ENCODE data around the gene ATXN1. TPM values are rescaled to one million over a fixed set of nuclear protein-coding genes. Genes with fewer than 3 reads are reported as not detected.

The ATXN1 gene
- polyA plus RNA-seq, 1 donor from 2014 or later: 28.2 TPM

DNA sequence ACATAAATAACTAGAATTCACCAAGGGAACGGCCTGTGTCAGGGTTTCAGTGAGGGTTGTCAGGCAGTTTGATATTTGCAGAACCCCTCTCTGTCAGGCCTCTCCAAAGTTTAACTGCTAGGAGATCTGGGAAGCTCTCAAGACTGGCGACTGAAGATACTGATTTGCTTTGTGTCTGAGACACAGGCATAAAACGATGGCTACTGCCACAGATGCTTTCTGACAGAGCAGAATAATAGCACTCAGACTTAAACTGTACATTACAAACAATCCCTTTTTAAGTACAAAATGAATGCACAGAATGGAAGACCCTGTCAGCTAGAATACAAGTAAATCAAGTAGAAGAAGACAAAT lies 7.2 kb upstream of the ATXN1 start:
- no peak overlapping the region for H3K9ac ChIP-seq (ENCODE audit: low read length)
- H3K4me2 ChIP-seq (ENCODE audit: low read length): no peak overlapping the region
- H3K36me3 ChIP-seq (ENCODE audit: insufficient read depth, low read length): no peaks in the 10 kb centered on the region

DNA sequence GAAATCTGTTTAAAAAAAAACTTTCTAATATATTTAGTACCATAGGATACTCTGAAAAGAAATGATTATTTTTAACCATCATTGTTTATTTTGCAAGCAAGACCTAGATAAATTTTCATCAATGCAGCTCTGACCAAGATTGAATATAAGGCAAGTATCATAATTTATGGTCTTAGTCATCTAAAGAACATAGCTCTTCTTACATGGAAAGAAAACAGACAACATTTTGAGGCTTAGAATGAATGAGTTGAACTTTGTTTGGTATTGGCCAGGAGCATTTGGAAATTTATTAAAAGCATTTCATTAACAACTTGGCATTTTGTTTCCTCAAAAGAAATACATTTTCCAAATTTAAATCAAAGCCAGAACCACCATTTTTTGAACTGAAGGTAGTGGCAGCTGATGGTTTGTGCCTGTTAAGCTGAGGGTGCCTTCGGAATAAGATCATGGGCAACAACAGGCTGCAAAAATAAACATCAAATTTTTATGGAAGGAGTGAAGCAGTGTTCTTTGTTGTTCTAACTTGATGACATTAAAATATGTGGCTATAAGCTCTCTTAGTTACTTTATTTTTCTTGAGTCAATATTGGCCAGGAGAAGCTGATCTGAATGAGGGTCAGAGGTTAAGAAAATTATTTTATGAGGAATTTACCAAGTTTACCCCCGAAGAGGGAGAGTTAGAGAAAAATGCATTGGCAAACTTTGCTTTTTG lies 6.7 kb upstream of the ATXN1 start:
- Histone ChIP-seq H3K27me3 (ENCODE audit: insufficient read depth, low read depth, low read length) (no peaks in the 10 kb centered on the region), H3K9me3 (ENCODE audit: low read length) (no peaks in the 10 kb centered on the region), H3K9me2 (ENCODE audit: insufficient read depth, low read length) (no peaks in the 10 kb centered on the region), H3K4me2 (ENCODE audit: low read length) (no peak overlapping the region), H3K36me3 (ENCODE audit: insufficient read depth, low read length) (no peaks in the 10 kb centered on the region), H2AFZ (ENCODE audit: low read depth, low read length) (no peak overlapping the region), H3K27ac (ENCODE audit: low read length) (peak overlapping the region; percentile 22), H3K9ac (ENCODE audit: low read length) (no peak overlapping the region), H4K20me1 (ENCODE audit: insufficient read depth) (no peaks in the 10 kb centered on the region), H3K4me3 (ENCODE audit: low read length) (no peak overlapping the region), H3F3A (ENCODE audit: insufficient read depth, low read length, poor library complexity, severe bottlenecking) (peaks cover 3% of the 10 kb centered on the region), H3K79me2 (replicated peaks; ENCODE audit: insufficient read depth, low read length) (no peaks in the 10 kb centered on the region)
- TF ChIP-seq RAD21 (conservative IDR thresholded peaks at IDR 0.05) (no peak), POLR2AphosphoS5 (IDR thresholded peaks at IDR 0.05) (no peak)

More for the DNA sequence above, 7.2 kb upstream of the ATXN1 start:
- Histone ChIP-seq H3K9me2 (ENCODE audit: insufficient read depth, low read length) (no peaks in the 10 kb centered on the region), H3K27ac (ENCODE audit: low read length) (peak overlapping the region; percentile 22), H3K9me3 (ENCODE audit: low read length) (no peaks in the 10 kb centered on the region), H3F3A (ENCODE audit: insufficient read depth, low read length, poor library complexity, severe bottlenecking) (peaks cover 3% of the 10 kb centered on the region), H4K20me1 (ENCODE audit: insufficient read depth) (no peaks in the 10 kb centered on the region), H3K79me2 (replicated peaks; ENCODE audit: insufficient read depth, low read length) (no peaks in the 10 kb centered on the region), H3K27me3 (ENCODE audit: insufficient read depth, low read depth, low read length) (no peaks in the 10 kb centered on the region), H3K4me3 (ENCODE audit: low read length) (no peak overlapping the region), H2AFZ (ENCODE audit: low read depth, low read length) (no peak overlapping the region)
- TF ChIP-seq TAF1 (IDR thresholded peaks at IDR 0.05; ENCODE audit: low read depth) (no peak), POLR2AphosphoS5 (IDR thresholded peaks at IDR 0.05) (peak; percentile 9), EP300 (conservative IDR thresholded peaks at IDR 0.05; ENCODE audit: poor library complexity, severe bottlenecking) (peak; percentile 38)

DNA sequence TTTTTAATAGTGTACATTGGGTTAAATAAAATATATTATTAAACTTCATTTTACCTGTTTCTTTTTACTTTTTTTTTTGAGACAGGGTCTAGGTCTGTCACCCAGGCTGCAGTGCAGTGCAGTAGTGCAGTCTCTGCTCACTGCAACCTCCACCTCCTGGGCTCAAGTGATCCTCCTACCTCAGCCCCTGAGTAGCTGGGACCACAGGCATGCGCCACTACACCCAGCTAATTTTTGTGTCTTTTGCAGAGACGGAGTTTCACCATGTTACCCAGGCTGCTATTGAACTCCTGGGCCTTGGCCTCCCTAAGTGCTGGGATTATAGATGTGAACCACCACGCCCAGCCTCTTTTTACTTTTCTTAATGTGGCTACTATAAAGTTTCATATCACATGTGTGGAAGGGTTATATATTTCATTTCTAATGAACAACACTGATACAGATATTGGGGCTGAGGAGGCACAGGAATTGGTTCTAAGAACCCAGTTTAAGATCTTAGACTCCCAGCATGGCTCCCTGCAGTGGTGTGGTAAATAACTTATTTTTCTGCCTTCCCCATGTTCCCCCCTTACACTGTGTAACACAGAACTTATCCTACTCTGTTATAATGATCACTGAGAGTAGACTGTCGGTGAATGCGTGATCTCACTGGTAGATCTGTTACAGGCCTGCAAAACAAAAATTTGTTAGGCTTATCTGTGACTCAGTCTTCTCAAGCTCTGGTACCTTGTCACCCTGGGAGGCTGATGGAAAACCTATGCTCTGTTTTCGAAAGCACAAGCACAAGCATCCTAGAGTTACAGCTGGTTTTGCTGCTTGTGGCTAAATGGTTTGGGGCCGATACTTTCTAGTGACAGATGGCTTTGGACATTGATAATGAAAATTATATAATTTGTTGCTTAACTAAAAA lies 5.8 kb upstream of the ATXN1 start:
- Histone ChIP-seq H3K27me3 (ENCODE audit: insufficient read depth, low read depth, low read length) (no peaks in the 10 kb centered on the region), H3K4me2 (ENCODE audit: low read length) (no peak overlapping the region), H3K9me2 (ENCODE audit: insufficient read depth, low read length) (no peaks in the 10 kb centered on the region), H3K27ac (ENCODE audit: low read length) (no peak overlapping the region), H3K9ac (ENCODE audit: low read length) (no peak overlapping the region), H3K9me3 (ENCODE audit: low read length) (no peaks in the 10 kb centered on the region), H3K4me3 (ENCODE audit: low read length) (no peak overlapping the region), H3F3A (ENCODE audit: insufficient read depth, low read length, poor library complexity, severe bottlenecking) (peaks cover 3% of the 10 kb centered on the region), H4K20me1 (ENCODE audit: insufficient read depth) (no peaks in the 10 kb centered on the region), H3K79me2 (replicated peaks; ENCODE audit: insufficient read depth, low read length) (no peaks in the 10 kb centered on the region), H2AFZ (ENCODE audit: low read depth, low read length) (no peak overlapping the region), H3K36me3 (ENCODE audit: insufficient read depth, low read length) (no peaks in the 10 kb centered on the region)
- TF ChIP-seq EZH2 (IDR thresholded peaks at IDR 0.05; ENCODE audit: borderline replicate concordance, insufficient read depth, low read length, poor library complexity, severe bottlenecking) (no peak), POLR2AphosphoS5 (IDR thresholded peaks at IDR 0.05) (no peak), EP300 (conservative IDR thresholded peaks at IDR 0.05; ENCODE audit: poor library complexity, severe bottlenecking) (no peak), MXI1 (conservative IDR thresholded peaks at IDR 0.05; ENCODE audit: poor library complexity, severe bottlenecking) (no peak), CTCF (IDR thresholded peaks at IDR 0.05; ENCODE audit: poor library complexity, severe bottlenecking) (no peak), REST (IDR thresholded peaks at IDR 0.05; ENCODE audit: borderline replicate concordance) (no peak), SMC3 (conservative IDR thresholded peaks at IDR 0.05; ENCODE audit: poor library complexity) (no peak), TAF1 (IDR thresholded peaks at IDR 0.05; ENCODE audit: low read depth) (no peak), RAD21 (conservative IDR thresholded peaks at IDR 0.05) (no peak)

All from neural cell (in vitro differentiated cells).